ENCODE results near the gene RRP8.

Gene RRP8

DNA sequence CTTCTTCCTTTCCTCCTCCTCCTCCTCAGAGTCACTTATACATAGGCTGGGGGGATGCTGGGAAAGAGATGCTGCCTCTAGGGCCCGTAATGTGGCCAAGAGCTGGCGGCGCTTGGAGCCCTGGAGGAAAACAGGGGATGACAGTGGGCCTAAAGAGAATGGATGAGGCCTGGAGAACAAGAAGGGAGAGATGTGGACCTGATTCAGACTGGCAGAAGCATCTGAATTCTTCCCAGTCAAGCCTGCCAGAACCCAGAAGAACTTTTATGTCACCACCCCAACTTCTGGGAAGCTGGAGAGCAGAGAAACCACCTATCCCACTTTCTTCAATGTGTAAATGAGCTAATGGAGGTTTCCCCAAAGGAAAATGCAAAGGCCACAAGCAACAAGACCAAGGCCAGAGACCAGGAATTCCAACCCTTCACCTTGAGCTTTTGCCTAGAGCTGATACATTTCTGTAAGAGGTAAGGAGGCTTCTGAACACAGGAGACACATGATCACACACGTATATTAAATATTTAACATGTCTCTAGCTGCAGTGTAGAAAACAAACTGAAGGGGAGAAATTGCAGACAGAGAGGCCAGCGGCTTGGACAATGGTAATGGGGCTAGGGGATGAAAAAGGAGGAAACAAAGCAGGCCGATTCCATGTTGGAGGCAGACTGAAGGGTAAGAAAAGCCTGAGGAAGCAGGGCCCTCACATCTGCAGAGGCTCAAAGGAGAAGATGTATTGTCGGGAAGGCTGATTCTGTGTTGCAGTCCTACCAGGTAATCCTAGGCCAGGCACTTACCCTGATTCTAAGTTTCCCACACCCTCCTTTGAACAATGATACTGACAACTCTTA lies 1.1 kb downstream of the RRP8 start:
- TF ChIP-seq, protein P1, sequence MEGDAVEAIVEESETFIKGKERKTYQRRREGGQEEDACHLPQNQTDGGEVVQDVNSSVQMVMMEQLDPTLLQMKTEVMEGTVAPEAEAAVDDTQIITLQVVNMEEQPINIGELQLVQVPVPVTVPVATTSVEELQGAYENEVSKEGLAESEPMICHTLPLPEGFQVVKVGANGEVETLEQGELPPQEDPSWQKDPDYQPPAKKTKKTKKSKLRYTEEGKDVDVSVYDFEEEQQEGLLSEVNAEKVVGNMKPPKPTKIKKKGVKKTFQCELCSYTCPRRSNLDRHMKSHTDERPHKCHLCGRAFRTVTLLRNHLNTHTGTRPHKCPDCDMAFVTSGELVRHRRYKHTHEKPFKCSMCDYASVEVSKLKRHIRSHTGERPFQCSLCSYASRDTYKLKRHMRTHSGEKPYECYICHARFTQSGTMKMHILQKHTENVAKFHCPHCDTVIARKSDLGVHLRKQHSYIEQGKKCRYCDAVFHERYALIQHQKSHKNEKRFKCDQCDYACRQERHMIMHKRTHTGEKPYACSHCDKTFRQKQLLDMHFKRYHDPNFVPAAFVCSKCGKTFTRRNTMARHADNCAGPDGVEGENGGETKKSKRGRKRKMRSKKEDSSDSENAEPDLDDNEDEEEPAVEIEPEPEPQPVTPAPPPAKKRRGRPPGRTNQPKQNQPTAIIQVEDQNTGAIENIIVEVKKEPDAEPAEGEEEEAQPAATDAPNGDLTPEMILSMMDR (IDR thresholded peaks at IDR 0.05; ENCODE audit: low read depth, low read length), result no peak
- no peak for DNase-seq (ENCODE audit: low read depth in 2 of 2)
- peak overlapping the region; percentile 88 to 97 for H3K4me3 ChIP-seq (replicated peaks in 1 of 2; ENCODE audit: low read depth in 2 of 2, low read length in 2 of 2)

- TF ChIP-seq, protein P1 (IDR thresholded peaks at IDR 0.05; ENCODE audit: low read depth, low read length), result no peak
- no peak for DNase-seq (ENCODE audit: low read depth in 2 of 2)
These were observed 2.4 kb downstream of the RRP8 start for GRCh38 chr11:6601041-6601461.

DNA sequence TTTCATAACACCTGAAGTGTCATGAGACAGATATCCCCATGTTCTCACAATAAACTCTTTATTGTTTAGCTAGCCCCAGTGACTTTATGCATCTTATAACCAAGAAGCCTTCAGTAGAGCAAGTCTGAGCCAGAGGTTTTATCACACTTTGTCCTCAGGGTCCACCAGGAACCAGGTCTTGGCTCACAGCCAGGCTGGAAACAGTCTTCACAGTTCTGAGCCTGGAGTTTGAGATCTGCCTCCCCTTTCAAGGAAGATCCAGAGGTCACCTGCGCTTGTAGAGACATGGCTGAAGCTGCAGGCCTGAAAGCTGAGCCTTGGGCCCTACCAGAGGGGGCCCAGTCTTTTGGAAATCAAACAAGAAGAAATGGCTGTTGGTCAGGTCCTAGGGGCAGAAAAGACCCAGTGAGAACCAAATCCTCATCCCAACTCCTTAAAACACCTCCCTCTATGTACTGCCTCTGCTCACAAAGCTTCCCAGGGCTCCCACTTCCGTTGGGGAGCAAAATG lies 3.5 kb downstream of the RRP8 start:
- H3K4me3 ChIP-seq (replicated peaks in 1 of 2; ENCODE audit: low read depth in 2 of 2, low read length in 2 of 2), result no peak overlapping the region
- no peak for DNase-seq (ENCODE audit: low read depth in 2 of 2)
- TF ChIP-seq, protein P1 (IDR thresholded peaks at IDR 0.05; ENCODE audit: low read depth, low read length), result no peak

More at GRCh38 chr11:6601041-6601461, 2.4 kb downstream of the RRP8 start:
- no peak overlapping the region for H3K4me3 ChIP-seq (replicated peaks in 1 of 2; ENCODE audit: low read depth in 2 of 2, low read length in 2 of 2)

DNA sequence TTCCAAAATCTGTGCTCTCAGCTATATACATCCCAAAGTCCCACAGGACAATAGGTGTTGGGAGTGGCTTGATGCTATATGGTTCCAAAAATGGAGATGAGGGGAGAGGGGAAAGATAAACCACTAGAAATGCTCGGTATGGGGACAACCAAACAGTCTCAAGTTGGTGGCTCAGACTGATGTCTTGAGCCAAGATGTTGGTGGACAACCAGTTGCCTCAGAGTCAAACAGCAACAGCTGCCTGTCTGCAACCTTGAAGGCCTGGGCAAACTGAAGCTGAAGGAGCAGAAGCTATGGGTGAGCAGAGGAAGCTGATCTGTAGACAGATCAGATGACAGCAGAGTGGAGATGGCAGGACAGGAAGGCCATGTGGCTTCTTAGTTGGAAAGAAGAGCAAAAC lies 4.0 kb downstream of the RRP8 start:
- TF ChIP-seq, protein P1 (IDR thresholded peaks at IDR 0.05; ENCODE audit: low read depth, low read length), result no peak
- DNase-seq (ENCODE audit: low read depth in 2 of 2), result no peak

GRCh38 chr11:6598555-6598954 lies 4.9 kb downstream of the RRP8 start:
- no peak for DNase-seq (ENCODE audit: low read depth in 2 of 2)
- TF ChIP-seq, protein P1 (IDR thresholded peaks at IDR 0.05; ENCODE audit: low read depth, low read length), result no peak
- no peak overlapping the region for H3K4me3 ChIP-seq (replicated peaks in 1 of 2; ENCODE audit: low read depth in 2 of 2, low read length in 2 of 2)

More for the DNA sequence above, 4.0 kb downstream of the RRP8 start:
- H3K4me3 ChIP-seq (replicated peaks in 1 of 2; ENCODE audit: low read depth in 2 of 2, low read length in 2 of 2), result no peak overlapping the region

DNA sequence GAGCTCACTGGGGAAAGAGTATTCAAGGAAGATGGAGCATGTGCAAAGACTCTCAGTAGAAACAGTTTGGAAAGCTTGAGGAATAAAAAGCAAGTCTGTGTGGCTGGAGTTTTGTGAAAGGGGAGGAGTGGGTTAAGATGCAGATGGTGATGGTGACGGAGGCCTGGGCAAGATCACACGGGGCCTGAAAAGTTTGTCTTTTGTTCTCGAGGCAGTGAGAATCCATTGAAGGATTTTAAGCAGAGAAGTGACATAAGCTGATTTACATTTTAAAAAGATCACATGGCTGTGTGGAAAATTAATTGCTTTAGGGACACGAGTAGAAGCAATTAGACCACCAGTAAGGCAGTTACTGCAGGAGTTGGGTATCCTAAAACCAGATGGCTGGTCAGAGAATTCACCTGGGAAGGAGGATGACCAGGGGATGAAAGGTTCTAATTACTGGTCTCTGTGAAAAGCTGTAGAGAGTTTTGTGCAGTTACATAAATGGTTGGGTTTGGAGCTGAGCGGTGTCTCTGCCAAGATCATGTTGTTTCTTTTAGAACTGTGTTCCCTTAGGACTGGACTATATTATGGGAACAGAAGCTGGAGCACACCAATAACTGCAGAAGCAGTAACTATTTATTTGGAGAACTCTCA lies 7.1 kb downstream of the RRP8 start:
- no peak overlapping the region for H3K4me3 ChIP-seq (replicated peaks in 1 of 2; ENCODE audit: low read depth in 2 of 2, low read length in 2 of 2)
- DNase-seq (ENCODE audit: low read depth in 2 of 2), result no peak
- TF ChIP-seq, protein P1 (IDR thresholded peaks at IDR 0.05; ENCODE audit: low read depth, low read length), result no peak

All from cardiac fibroblast (primary cell).